K562 (cell line): Measurements from ENCODE around the gene IFT122. TPM values are rescaled to one million over a fixed set of nuclear protein-coding genes. Genes with fewer than 3 reads are reported as not detected.

Experiments
- CBFA2T2 ChIP-seq: fragments of 450-650 bp; conservative IDR thresholded peaks from 2 replicates; pipeline ENCODE4 v1.6.1; 2017; ENCODE audit warnings: mild to moderate bottlenecking
- GTF2E2 ChIP-seq: fragments of 200-800 bp; sonication (Bioruptor generic); IDR thresholded peaks from 2 replicates; pipeline ENCODE4 v1.6.1; 2016; ENCODE audit warnings: missing genetic modification characterization, missing compliant biosample characterization
- GTF2F1 ChIP-seq: IDR thresholded peaks from 2 replicates; pipeline ENCODE4 v1.6.1; 2011; ENCODE audit warnings: low read depth, low read length, improper control_type of control experiment
- MTA2 ChIP-seq: fragments of 450-650 bp; IDR thresholded peaks from 2 replicates; pipeline ENCODE4 v1.6.1; 2016; ENCODE audit warnings: low read depth
- MXI1 ChIP-seq: IDR thresholded peaks from 2 replicates; pipeline ENCODE4 v1.6.1; 2011; ENCODE audit warnings: low read depth, mild to moderate bottlenecking, improper control_type of control experiment, low read length
- NRF1 ChIP-seq, 2 experiments: fragments of 450-650 bp; IDR thresholded peaks in 1 of 2; conservative IDR thresholded peaks in 1 of 2; 2 replicates each; pipeline ENCODE4 v1.6.1; 2014; ENCODE audit warnings: mild to moderate bottlenecking in 2 of 2
- RBM25 ChIP-seq: fragments of 200-400 bp; formaldehyde crosslinking; IDR thresholded peaks from 2 replicates; pipeline ENCODE4 v1.6.1; 2018; ENCODE audit warnings: low read length, low read depth, moderate library complexity; ENCODE audit not compliant: severe bottlenecking
- RERE ChIP-seq: sonication (generic); formaldehyde crosslinking; IDR thresholded peaks from 2 replicates; pipeline ENCODE4 v1.8.0; 2023; ENCODE audit warnings: missing genetic modification reagents, mild to moderate bottlenecking, borderline replicate concordance
- RNF2 ChIP-seq: sonication (generic); IDR thresholded peaks from 2 replicates; pipeline ENCODE4 v1.6.1; 2016
- SIN3A ChIP-seq, 2 experiments: fragments of 150-350 bp in 1 of 2; IDR thresholded peaks; 2 replicates each; pipeline ENCODE4 v1.6.1; 2011 to 2016; ENCODE audit warnings: borderline replicate concordance in 2 of 2, low read depth in 2 of 2, low read length in 2 of 2, mild to moderate bottlenecking in 2 of 2, moderate library complexity in 2 of 2; ENCODE audit not compliant: control insufficient read depth in 1 of 2
- SMAD2 ChIP-seq: fragments of 150-350 bp; IDR thresholded peaks from 2 replicates; pipeline ENCODE4 v1.6.1; 2014; ENCODE audit warnings: low read depth, mild to moderate bottlenecking, low read length
- SMAD4 ChIP-seq: fragments of 250-450 bp; sonication (Bioruptor Pico); conservative IDR thresholded peaks from 2 replicates; pipeline ENCODE4 v1.8.0; 2021; ENCODE audit warnings: inconsistent platforms, mild to moderate bottlenecking, moderate library complexity
- SP1 ChIP-seq: sonication (generic); formaldehyde crosslinking; IDR thresholded peaks from 2 replicates; pipeline ENCODE4 v1.8.1; 2022; ENCODE audit warnings: mild to moderate bottlenecking, missing genetic modification reagents
- TEAD2 ChIP-seq: fragments of 450-650 bp; IDR thresholded peaks from 2 replicates; pipeline ENCODE4 v1.6.1; 2016; ENCODE audit warnings: missing genetic modification characterization, control low read depth, missing compliant biosample characterization
- USF2 ChIP-seq: sonication (generic); formaldehyde crosslinking; IDR thresholded peaks from 2 replicates; pipeline ENCODE4 v1.5.0; 2020; ENCODE audit warnings: missing genetic modification reagents
- polyA plus RNA-seq, 8 experiments: library from polyadenylated mRNA; depleted of rRNA in 4 of 8; stranded (reverse) in 5 of 8; unstranded in 3 of 8; fragments of >200 nt; fragmentation: Nextera tagmentation in 2 of 8; fragmentation: Illumina TruSeq in 1 of 8; extraction: Ambion mirVana in 2 of 8; extraction: Trizol in 1 of 8; gene quantifications; 2 replicates each; pipeline versions ENCODE4 v1.2.1 to v1.2.3, GENCODE V29; 2011 to 2014; ENCODE audit warnings: inconsistent platforms in 1 of 8, missing spikeins in 1 of 8
- total RNA-seq, 7 experiments: library from RNA; depleted of rRNA in 6 of 7; stranded (reverse); fragments of >200 nt in 6 of 7; fragmentation: Illumina TruSeq in 2 of 7; extraction: Trizol in 2 of 7; gene quantifications; 2 replicates each; pipeline versions ENCODE4 v1.2.1 to v1.2.3, GENCODE V29; 2011 to 2021; ENCODE audit warnings: low replicate concordance in 1 of 7
- TF ChIP-seq, protein P1 (sequence below), 2 experiments: fragments of 450-650 bp; IDR thresholded peaks; 2 replicates each; pipeline ENCODE4 v1.6.1; 2016
- TF ChIP-seq, protein P2 (sequence below): fragments of 250-450 bp; sonication (Bioruptor Pico); IDR thresholded peaks from 2 replicates; pipeline ENCODE4 v1.9.0; 2021; ENCODE audit warnings: mild to moderate bottlenecking
- TF ChIP-seq, protein P3 (sequence below): sonication (generic); formaldehyde crosslinking; IDR thresholded peaks from 2 replicates; pipeline ENCODE4 v1.8.1; 2023; ENCODE audit warnings: mild to moderate bottlenecking, missing genetic modification reagents

The IFT122 gene
- total and polyA plus RNA-seq, 9 of the 15 experiments (the other 6 are each of a cell fraction or from before 2014, with no cell fraction given), result 2.4 to 11.5 (median 7.7) TPM

DNA sequence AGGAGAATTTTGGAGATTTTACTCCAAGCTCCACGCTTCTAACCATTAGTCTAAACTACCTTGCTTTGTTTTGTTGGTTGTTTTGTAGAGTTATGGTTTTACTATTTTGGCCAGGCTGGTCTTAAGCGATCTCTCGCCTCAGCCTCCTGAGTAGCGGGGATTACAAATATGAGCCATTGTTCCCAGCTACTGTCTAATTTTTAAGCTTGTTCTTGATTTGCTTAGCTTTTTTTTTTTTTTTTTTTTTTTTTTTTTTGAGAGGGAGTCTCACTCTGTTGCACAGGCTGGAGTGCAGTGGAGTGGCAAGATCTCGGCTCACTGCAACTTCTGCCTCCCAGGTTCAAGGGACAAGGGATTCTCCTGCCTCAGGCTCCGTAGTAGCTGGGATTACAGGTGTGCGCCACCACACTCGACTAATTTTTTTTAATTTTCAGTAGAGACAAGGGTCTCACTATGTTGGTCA, 40.1 kb upstream of the IFT122 start (continued):
- TF ChIP-seq RERE (CRISPR knock-in tag), result no peak
- no peak for TF ChIP-seq USF2
- TF ChIP-seq GTF2F1, result peak; percentile 89; the same call in 1 of the 2 replicates
- no peak for TF ChIP-seq SMAD2
- no peak for TF ChIP-seq MTA2
- TF ChIP-seq MXI1, result no peak
- TF ChIP-seq SIN3A (IDR thresholded peaks at IDR 0.05; ENCODE audit: borderline replicate concordance in 2 of 2, control insufficient read depth in 1 of 2, low read depth in 2 of 2, low read length in 2 of 2), result 0 out of 4 replicates have a peak, but pooled peaks of 1 of the 2 experiments have one; percentile 10
- no peak for TF ChIP-seq SMAD4 (CRISPR knock-in tag)
- no peak for TF ChIP-seq RBM25
- TF ChIP-seq, protein P1, sequence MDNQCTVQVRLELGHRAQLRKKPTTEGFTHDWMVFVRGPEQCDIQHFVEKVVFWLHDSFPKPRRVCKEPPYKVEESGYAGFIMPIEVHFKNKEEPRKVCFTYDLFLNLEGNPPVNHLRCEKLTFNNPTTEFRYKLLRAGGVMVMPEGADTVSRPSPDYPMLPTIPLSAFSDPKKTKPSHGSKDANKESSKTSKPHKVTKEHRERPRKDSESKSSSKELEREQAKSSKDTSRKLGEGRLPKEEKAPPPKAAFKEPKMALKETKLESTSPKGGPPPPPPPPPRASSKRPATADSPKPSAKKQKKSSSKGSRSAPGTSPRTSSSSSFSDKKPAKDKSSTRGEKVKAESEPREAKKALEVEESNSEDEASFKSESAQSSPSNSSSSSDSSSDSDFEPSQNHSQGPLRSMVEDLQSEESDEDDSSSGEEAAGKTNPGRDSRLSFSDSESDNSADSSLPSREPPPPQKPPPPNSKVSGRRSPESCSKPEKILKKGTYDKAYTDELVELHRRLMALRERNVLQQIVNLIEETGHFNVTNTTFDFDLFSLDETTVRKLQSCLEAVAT (IDR thresholded peaks at IDR 0.05), result no peak
- TF ChIP-seq RNF2, result no peak
- peak; percentile 64; the same call in 1 of the 2 replicates for TF ChIP-seq GTF2E2 (tag)
- TF ChIP-seq CBFA2T2, result no peak
- TF ChIP-seq, protein P2, sequence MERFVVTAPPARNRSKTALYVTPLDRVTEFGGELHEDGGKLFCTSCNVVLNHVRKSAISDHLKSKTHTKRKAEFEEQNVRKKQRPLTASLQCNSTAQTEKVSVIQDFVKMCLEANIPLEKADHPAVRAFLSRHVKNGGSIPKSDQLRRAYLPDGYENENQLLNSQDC (CRISPR knock-in tag), result no peak
- TF ChIP-seq, protein P3, sequence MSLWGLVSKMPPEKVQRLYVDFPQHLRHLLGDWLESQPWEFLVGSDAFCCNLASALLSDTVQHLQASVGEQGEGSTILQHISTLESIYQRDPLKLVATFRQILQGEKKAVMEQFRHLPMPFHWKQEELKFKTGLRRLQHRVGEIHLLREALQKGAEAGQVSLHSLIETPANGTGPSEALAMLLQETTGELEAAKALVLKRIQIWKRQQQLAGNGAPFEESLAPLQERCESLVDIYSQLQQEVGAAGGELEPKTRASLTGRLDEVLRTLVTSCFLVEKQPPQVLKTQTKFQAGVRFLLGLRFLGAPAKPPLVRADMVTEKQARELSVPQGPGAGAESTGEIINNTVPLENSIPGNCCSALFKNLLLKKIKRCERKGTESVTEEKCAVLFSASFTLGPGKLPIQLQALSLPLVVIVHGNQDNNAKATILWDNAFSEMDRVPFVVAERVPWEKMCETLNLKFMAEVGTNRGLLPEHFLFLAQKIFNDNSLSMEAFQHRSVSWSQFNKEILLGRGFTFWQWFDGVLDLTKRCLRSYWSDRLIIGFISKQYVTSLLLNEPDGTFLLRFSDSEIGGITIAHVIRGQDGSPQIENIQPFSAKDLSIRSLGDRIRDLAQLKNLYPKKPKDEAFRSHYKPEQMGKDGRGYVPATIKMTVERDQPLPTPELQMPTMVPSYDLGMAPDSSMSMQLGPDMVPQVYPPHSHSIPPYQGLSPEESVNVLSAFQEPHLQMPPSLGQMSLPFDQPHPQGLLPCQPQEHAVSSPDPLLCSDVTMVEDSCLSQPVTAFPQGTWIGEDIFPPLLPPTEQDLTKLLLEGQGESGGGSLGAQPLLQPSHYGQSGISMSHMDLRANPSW (CRISPR knock-in tag), result no peak
- TF ChIP-seq SP1 (CRISPR knock-in tag), result no peak
- TF ChIP-seq NRF1 (conservative IDR thresholded peaks at IDR 0.05 in 1 of 2, IDR thresholded peaks at IDR 0.05 in 1 of 2), result no peak
- no peak for TF ChIP-seq TEAD2 (tag)
